ENCODE measurements around the gene PEAR1.

DNA sequence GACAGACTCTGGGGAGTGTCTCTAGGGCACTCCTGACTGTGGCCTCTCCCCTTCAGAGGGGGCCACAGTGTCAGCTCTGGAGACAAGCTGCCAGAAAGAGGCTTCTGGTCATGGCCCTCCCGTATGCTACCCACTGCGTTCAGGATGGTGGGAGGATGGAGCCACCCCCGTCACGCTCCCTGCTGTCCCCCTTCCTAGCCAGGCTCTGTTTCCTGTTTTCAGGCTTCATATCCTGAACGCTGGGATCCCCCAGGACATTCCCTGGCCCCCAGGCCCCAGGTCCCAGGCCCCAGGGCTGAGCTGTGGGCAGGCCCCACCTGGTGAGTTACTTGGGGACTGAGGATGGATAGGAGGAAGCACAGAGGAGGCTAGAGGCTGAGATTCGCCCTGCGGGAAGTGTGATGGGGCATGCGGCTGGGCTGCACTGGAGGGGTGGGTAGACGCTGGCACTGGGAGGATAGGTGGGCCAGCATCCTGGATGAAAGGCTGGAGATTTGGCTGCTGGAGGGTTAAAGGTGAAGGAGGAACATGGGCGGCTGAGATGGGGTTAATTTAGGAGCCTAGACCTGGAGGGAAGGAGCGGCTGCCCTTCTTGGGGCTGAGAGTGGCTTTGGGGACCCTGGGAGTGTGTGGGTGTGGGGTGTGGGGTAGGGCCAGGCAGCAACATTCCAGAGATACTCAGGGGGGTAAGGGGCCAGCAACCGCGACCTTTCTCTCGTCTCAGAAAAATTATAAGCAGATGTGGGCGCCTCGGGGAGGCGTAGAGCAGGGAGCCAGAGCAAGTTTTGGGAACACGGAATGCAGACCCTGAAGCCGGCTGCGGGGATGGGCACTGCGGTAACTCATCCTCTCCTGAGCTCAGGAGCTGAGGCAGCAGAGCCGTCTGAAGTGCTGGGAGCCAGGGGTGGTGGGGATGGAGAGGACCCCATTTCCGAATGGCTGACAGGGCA lies 8.7 kb downstream of the PEAR1 start:
- TF ChIP-seq, protein P1, sequence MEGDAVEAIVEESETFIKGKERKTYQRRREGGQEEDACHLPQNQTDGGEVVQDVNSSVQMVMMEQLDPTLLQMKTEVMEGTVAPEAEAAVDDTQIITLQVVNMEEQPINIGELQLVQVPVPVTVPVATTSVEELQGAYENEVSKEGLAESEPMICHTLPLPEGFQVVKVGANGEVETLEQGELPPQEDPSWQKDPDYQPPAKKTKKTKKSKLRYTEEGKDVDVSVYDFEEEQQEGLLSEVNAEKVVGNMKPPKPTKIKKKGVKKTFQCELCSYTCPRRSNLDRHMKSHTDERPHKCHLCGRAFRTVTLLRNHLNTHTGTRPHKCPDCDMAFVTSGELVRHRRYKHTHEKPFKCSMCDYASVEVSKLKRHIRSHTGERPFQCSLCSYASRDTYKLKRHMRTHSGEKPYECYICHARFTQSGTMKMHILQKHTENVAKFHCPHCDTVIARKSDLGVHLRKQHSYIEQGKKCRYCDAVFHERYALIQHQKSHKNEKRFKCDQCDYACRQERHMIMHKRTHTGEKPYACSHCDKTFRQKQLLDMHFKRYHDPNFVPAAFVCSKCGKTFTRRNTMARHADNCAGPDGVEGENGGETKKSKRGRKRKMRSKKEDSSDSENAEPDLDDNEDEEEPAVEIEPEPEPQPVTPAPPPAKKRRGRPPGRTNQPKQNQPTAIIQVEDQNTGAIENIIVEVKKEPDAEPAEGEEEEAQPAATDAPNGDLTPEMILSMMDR (IDR thresholded peaks at IDR 0.05) = no peak
- TF ChIP-seq EZH2 (IDR thresholded peaks at IDR 0.05; ENCODE audit: borderline replicate concordance, insufficient read depth, low read depth, low read length, poor library complexity, severe bottlenecking) = no peak

Data from B cell (primary cell).